HG03108 (cell line): ENCODE measurements around the gene ZNF224.
A peak's percentile ranks its signal among the peaks of the same experiment; 100 is the strongest.

Experiments
- ATAC-seq: cut with Tn5 transposase; IDR thresholded peaks from one replicate; pipeline ENCODE4 v1.9.1; 2021; ENCODE audit warnings: moderate library complexity; ENCODE audit not compliant: unreplicated experiment

ZNF224 gene

GRCh38 chr19:44093931-44094765 is at the start of gene ZNF224:
ZNF224 (plus strand) TSS chr19:44094361; CDS start chr19:44097874, 3,513 bp downstream.
- ATAC-seq: peak; percentile 81

- ATAC-seq: peak; percentile 20
Measured at GRCh38 chr19:44050740-44051649, 43.2 kb upstream of the ZNF224 start.

- peak; percentile 79 for ATAC-seq
Measured at GRCh38 chr19:44051650-44052402, 42.3 kb upstream of the ZNF224 start, which contains the start of gene ZNF223. ZNF223 (plus strand) TSS chr19:44052036; CDS start chr19:44055177, 3,141 bp downstream.

- ATAC-seq: no peak
Measured at GRCh38 chr19:44055870-44056269, 38.3 kb upstream of the ZNF224 start.

GRCh38 chr19:44059229-44059628 is 34.9 kb upstream of the ZNF224 start:
- ATAC-seq: no peak

GRCh38 chr19:44061038-44061437 is 33.1 kb upstream of the ZNF224 start:
- no peak for ATAC-seq

- ATAC-seq: no peak
Measured at GRCh38 chr19:44066305-44066704, 27.9 kb upstream of the ZNF224 start.

- ATAC-seq: no peak
Measured at GRCh38 chr19:44069415-44069814, 24.7 kb upstream of the ZNF224 start.

- ATAC-seq: peak; percentile 97
Measured at GRCh38 chr19:44071824-44072542, 22.2 kb upstream of the ZNF224 start, which contains the start of gene ZNF284. ZNF284 (plus strand) TSS chr19:44072159; CDS start chr19:44076390, 4,231 bp downstream.

- ATAC-seq: no peak
Measured at GRCh38 chr19:44072543-44073401, 21.4 kb upstream of the ZNF224 start.

- no peak for ATAC-seq
Measured at GRCh38 chr19:44076325-44076724, 17.8 kb upstream of the ZNF224 start.

GRCh38 chr19:44092108-44092507 is 2.1 kb upstream of the ZNF224 start:
- no peak for ATAC-seq

- no peak for ATAC-seq
Measured at GRCh38 chr19:44107751-44108150, 13.6 kb downstream of the ZNF224 start.

GRCh38 chr19:44109458-44109857 is 15.3 kb downstream of the ZNF224 start:
- no peak for ATAC-seq

- no peak for ATAC-seq
Measured at GRCh38 chr19:44111910-44112463, 17.8 kb downstream of the ZNF224 start.

GRCh38 chr19:44112802-44113137 is 18.6 kb downstream of the ZNF224 start:
- no peak for ATAC-seq

- ATAC-seq: peak; percentile 94
Measured at GRCh38 chr19:44113138-44113783, 19.1 kb downstream of the ZNF224 start, which contains the start of gene ZNF225. ZNF225 (plus strand) TSS chr19:44113399; CDS start chr19:44115828, 2,429 bp downstream.

- ATAC-seq: no peak
Measured at GRCh38 chr19:44113784-44114390, 19.7 kb downstream of the ZNF224 start.
